ENCODE results near the gene PPP2R2B.

The PPP2R2B gene

GRCh38 chr5:146652547-146652946 lies 226.0 kb downstream of the PPP2R2B start:
- DNase-seq = no peak
- in situ Hi-C loops (cut with HindIII; ENCODE audit: low pct_ligation_motif_present, low pct_unique_long_range_greater_than_20kb, low sequenced_read_pairs) = no loop called here

GRCh38 chr5:146647656-146648199 lies 230.8 kb downstream of the PPP2R2B start:
- in situ Hi-C loops (cut with HindIII; ENCODE audit: low pct_ligation_motif_present, low pct_unique_long_range_greater_than_20kb, low sequenced_read_pairs) = no loop called here
- DNase-seq = no peak

GRCh38 chr5:146646441-146646840 lies 232.1 kb downstream of the PPP2R2B start:
- in situ Hi-C loops (cut with HindIII; ENCODE audit: low pct_ligation_motif_present, low pct_unique_long_range_greater_than_20kb, low sequenced_read_pairs) = no loop called here
- DNase-seq = no peak

GRCh38 chr5:146645342-146645741 lies 233.2 kb downstream of the PPP2R2B start:
- in situ Hi-C loops (cut with HindIII; ENCODE audit: low pct_ligation_motif_present, low pct_unique_long_range_greater_than_20kb, low sequenced_read_pairs) = no loop called here
- no peak for DNase-seq

- in situ Hi-C loops (cut with HindIII; ENCODE audit: low pct_ligation_motif_present, low pct_unique_long_range_greater_than_20kb, low sequenced_read_pairs) = no loop called here
- DNase-seq = no peak
Measured at GRCh38 chr5:146644831-146645230, 233.7 kb downstream of the PPP2R2B start.

GRCh38 chr5:146643776-146644175 lies 234.8 kb downstream of the PPP2R2B start:
- DNase-seq = no peak
- in situ Hi-C loops (cut with HindIII; ENCODE audit: low pct_ligation_motif_present, low pct_unique_long_range_greater_than_20kb, low sequenced_read_pairs) = no loop called here

- in situ Hi-C loops (cut with HindIII; ENCODE audit: low pct_ligation_motif_present, low pct_unique_long_range_greater_than_20kb, low sequenced_read_pairs) = no loop called here
- DNase-seq = no peak
Measured at GRCh38 chr5:146642410-146642809, 236.1 kb downstream of the PPP2R2B start.

- no peak for DNase-seq
- in situ Hi-C loops (cut with HindIII; ENCODE audit: low pct_ligation_motif_present, low pct_unique_long_range_greater_than_20kb, low sequenced_read_pairs) = no loop called here
Measured at GRCh38 chr5:146641941-146642340, 236.6 kb downstream of the PPP2R2B start.

- in situ Hi-C loops (cut with HindIII; ENCODE audit: low pct_ligation_motif_present, low pct_unique_long_range_greater_than_20kb, low sequenced_read_pairs) = no loop called here
- DNase-seq = no peak
Measured at GRCh38 chr5:146640285-146640896, 238.2 kb downstream of the PPP2R2B start.

GRCh38 chr5:146635443-146635842 lies 243.1 kb downstream of the PPP2R2B start:
- DNase-seq = no peak
- in situ Hi-C loops (cut with HindIII; ENCODE audit: low pct_ligation_motif_present, low pct_unique_long_range_greater_than_20kb, low sequenced_read_pairs) = no loop called here

GRCh38 chr5:146633323-146633764 lies 245.2 kb downstream of the PPP2R2B start:
- DNase-seq = no peak
- in situ Hi-C loops (cut with HindIII; ENCODE audit: low pct_ligation_motif_present, low pct_unique_long_range_greater_than_20kb, low sequenced_read_pairs) = no loop called here

GRCh38 chr5:146632620-146633322 lies 245.8 kb downstream of the PPP2R2B start:
- in situ Hi-C loops (cut with HindIII; ENCODE audit: low pct_ligation_motif_present, low pct_unique_long_range_greater_than_20kb, low sequenced_read_pairs) = no loop called here
- no peak for DNase-seq

GRCh38 chr5:146630472-146630871 lies 248.1 kb downstream of the PPP2R2B start:
- no peak for DNase-seq
- in situ Hi-C loops (cut with HindIII; ENCODE audit: low pct_ligation_motif_present, low pct_unique_long_range_greater_than_20kb, low sequenced_read_pairs) = no loop called here

GRCh38 chr5:146628950-146629349 lies 249.6 kb downstream of the PPP2R2B start:
- in situ Hi-C loops (cut with HindIII; ENCODE audit: low pct_ligation_motif_present, low pct_unique_long_range_greater_than_20kb, low sequenced_read_pairs) = no loop called here
- DNase-seq = no peak

- in situ Hi-C loops (cut with HindIII; ENCODE audit: low pct_ligation_motif_present, low pct_unique_long_range_greater_than_20kb, low sequenced_read_pairs) = no loop called here
- no peak for DNase-seq
Measured at GRCh38 chr5:146626936-146627335, 251.6 kb downstream of the PPP2R2B start.

- no peak for DNase-seq
- in situ Hi-C loops (cut with HindIII; ENCODE audit: low pct_ligation_motif_present, low pct_unique_long_range_greater_than_20kb, low sequenced_read_pairs) = no loop called here
Measured at GRCh38 chr5:146624179-146624578, 254.4 kb downstream of the PPP2R2B start.

GRCh38 chr5:146623666-146624065 lies 254.9 kb downstream of the PPP2R2B start:
- in situ Hi-C loops (cut with HindIII; ENCODE audit: low pct_ligation_motif_present, low pct_unique_long_range_greater_than_20kb, low sequenced_read_pairs) = no loop called here
- no peak for DNase-seq

GRCh38 chr5:146623009-146623408 lies 255.5 kb downstream of the PPP2R2B start:
- DNase-seq = no peak
- in situ Hi-C loops (cut with HindIII; ENCODE audit: low pct_ligation_motif_present, low pct_unique_long_range_greater_than_20kb, low sequenced_read_pairs) = no loop called here

- no peak for DNase-seq
- in situ Hi-C loops (cut with HindIII; ENCODE audit: low pct_ligation_motif_present, low pct_unique_long_range_greater_than_20kb, low sequenced_read_pairs) = no loop called here
Measured at GRCh38 chr5:146622391-146622790, 256.2 kb downstream of the PPP2R2B start.

- in situ Hi-C loops (cut with HindIII; ENCODE audit: low pct_ligation_motif_present, low pct_unique_long_range_greater_than_20kb, low sequenced_read_pairs) = no loop called here
- no peak for DNase-seq
Measured at GRCh38 chr5:146620669-146621051, 257.9 kb downstream of the PPP2R2B start.
